NCI-H748 treated with DMSO at 0.1 percent for 48 hours (cell line): ENCODE measurements around the gene HOXC9.
A peak's percentile ranks its signal among the peaks of the same experiment; 100 is the strongest.

Source experiments
- DNase-seq: peaks from one replicate; lab custom pipeline; 2025; lab: John Stamatoyannopoulos, UW

HOXC9 gene

GRCh38 chr12:54000116-54001114, at the start of gene HOXC9:
Gene HOXC9 (plus strand): TSS chr12:54000161. CDS start chr12:54000189, 28 bp downstream.
- peak; percentile 14 for DNase-seq

- DNase-seq = no peak
Observed at GRCh38 chr12:53950437-53950773, 49.6 kb upstream of the HOXC9 start.

GRCh38 chr12:53950789-53951576, 49.0 kb upstream of the HOXC9 start:
- DNase-seq = no peak

DNA sequence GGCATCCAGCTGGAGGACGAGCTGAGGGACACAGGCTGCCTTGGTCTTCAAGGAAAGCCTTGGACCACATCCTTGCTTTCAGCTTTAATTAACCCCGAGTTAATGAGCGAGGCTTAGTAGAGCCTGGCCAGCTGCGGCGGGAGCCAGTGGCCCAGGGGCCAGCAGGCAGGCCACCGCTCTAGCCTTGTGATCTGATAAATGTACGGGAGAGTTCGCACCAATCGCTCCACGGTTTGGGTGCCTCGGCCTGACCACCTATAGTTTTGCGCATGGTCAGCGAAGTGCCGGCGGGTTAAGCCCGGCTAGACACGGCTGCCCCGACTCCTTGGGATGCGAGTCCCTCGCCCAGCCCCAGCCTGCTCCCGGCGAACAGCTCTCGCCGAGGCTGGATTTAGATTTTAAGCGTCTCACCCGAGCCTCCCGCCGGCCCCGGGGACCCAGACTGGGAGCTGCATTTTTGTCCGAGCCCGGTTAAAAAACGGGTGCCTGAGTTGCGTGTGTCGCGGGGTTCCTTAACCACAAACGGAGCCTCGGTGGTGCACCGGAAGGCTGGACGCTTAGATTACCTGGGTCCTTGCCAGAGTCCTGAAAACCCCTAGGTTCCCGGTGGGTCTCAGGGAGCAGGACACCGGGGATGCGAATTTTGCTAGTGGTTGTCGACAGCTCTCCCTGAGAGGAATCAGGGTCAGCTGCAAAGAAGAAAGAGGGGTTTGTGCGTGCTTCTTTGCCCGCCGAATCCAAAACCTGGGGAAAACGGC, 48.2 kb upstream of the HOXC9 start:
- DNase-seq = no peak

DNA sequence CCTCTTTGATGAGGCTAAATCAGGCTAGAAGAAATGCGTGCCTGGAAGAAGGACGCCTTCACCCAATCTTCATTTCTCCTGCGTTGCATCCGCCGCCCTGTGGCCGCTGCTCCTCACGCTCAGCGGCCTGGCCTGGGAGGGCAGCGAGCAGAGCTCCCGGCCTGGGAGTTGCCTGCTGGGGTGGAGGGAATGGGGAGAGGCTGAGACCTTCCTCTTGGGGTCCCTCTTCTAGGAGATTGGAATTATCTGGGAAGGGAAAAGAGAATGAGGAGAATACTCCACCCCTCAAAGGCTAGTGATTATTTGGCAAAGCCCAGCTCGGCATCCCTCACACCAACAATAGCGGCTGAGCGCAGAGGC, 47.6 kb upstream of the HOXC9 start:
- no peak for DNase-seq

GRCh38 chr12:53952871-53953734, 46.9 kb upstream of the HOXC9 start:
- no peak for DNase-seq

DNA sequence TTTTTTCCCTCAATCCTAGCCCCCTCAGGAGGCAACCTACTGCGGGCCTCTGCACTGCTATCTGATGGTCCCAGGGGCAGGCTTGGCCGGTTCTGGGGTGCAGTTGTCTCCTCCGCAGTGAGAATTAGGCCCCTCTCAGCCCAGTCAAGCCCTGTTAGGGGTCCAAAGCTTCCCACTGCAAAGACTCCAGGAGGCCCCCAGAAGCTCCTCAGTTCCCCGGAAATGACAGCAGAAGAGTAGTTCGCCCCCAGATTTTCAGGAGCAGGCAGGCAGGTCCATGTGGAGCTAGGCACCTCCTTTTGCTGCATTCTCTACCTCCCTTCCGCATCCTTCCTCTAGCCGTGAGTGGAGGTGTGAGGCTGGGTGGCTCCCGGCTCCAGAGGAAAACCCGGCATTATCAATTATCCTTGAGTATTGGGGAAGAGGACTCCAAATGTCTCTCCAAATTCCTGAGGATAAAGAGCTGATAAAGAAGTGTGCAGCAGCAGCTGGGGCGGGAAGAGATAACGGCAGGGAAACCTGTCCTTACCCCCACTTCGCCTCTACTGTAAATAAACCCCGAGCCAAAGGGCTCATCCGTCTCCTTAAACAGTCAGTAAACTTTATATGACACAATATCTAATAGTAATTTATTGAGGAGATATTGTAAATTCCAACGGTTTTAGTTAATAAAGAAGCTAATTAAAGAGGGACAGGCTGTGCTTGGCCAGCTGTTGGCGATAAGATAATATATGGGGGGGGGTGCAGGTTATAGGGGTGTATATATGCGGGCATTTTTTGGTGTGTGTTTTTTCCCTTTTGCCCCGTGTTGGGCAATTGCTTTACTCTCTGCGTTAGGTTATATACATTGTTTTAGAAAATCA, 45.9 kb upstream of the HOXC9 start:
- DNase-seq = no peak

- no peak for DNase-seq
Observed at GRCh38 chr12:53954694-53955035, 45.3 kb upstream of the HOXC9 start, which contains the start of gene HOXC12. Gene HOXC12 (plus strand): TSS chr12:53954903. CDS start chr12:53954930, 27 bp downstream.

DNA sequence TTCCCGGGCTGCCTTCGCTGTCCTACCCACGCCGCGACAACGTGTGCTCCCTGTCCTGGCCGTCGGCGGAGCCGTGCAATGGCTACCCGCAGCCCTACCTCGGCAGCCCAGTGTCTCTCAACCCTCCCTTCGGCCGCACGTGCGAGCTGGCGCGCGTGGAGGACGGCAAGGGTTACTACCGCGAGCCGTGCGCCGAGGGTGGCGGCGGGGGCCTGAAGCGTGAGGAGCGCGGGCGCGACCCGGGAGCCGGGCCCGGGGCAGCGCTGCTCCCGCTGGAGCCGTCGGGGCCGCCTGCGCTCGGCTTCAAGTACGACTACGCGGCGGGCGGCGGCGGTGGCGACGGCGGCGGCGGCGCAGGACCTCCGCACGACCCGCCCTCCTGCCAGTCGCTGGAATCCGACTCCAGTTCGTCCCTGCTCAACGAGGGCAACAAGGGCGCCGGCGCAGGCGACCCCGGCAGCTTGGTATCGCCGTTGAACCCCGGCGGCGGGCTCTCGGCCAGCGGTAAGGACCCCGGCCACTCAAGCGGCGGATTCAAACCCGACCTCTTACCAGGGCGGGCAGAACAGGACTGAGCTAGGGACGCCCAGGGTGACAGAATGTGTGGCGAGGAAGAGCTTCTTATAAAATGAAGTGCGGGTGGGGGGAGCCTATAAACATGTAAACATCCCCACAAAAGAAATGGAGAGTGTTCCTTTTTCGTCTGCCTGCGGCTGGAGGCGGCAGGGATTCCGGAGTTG, 44.8 kb upstream of the HOXC9 start:
- DNase-seq = no peak

DNA sequence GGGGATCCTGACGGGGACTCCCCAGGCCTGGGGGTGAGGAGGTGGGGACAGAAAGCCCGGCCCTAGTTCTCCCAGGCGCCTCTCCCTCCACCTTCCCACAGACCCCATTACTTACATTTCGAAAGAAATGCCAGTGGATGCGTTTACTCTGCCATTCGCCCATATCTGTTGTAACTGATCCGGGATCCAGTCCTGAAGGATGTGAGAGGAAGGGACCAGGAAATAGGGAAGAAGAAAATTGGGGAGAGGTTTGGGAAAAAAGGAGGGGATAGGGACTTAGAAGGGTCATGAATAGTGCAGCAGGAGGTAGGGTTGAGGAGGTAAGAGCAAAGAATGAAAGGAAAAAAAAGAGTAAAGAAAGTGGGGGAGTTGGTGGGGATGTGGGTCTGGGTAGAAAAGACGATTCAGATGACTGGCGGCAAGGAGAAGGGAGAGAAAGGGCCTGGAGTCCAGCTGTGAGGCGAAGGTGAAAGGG, 44.1 kb upstream of the HOXC9 start:
- no peak for DNase-seq

GRCh38 chr12:53956251-53956887, 43.6 kb upstream of the HOXC9 start:
- DNase-seq = no peak

GRCh38 chr12:53956914-53957536, 42.9 kb upstream of the HOXC9 start:
- DNase-seq = no peak

DNA sequence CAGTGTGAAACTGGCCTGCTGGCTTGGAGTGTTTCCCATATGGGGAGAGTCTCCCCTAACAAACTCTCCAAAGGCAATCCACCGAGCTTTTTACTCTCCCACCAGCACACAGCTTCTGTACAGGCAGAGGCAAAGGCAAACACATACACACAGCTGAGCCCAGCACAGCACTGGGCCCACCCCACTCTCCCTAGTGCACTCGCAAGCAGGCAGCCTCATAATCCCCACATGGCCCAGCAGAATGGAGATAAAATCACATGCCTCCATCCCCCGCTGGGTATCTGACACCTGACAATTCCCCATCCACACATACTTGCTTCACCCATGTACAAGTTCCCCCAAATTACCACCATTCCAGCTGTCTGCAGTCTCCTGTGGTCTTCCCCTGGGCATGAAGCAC, 41.8 kb upstream of the HOXC9 start:
- DNase-seq = no peak

DNA sequence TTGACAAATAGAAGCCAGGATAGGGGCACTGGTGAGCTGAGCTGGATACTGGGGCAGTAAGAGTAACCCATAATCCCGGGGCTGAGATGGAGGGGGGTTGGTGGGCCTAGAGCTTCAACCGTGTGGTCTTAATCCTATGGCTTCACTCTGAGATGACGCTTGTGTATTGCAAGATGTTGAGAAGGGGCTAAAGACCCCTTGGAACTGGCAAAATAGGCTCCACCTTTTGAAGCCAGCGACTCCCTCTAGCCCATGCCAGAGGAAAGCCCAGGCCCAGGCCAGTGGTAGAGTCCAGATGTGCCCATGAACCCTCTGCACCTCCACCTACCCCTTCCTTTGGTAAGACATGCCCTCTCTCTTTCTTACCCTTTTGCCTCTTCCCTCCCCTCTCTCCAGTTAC, 40.6 kb upstream of the HOXC9 start:
- DNase-seq = no peak

- no peak for DNase-seq
Observed at GRCh38 chr12:53960187-53961024, 39.6 kb upstream of the HOXC9 start.

DNA sequence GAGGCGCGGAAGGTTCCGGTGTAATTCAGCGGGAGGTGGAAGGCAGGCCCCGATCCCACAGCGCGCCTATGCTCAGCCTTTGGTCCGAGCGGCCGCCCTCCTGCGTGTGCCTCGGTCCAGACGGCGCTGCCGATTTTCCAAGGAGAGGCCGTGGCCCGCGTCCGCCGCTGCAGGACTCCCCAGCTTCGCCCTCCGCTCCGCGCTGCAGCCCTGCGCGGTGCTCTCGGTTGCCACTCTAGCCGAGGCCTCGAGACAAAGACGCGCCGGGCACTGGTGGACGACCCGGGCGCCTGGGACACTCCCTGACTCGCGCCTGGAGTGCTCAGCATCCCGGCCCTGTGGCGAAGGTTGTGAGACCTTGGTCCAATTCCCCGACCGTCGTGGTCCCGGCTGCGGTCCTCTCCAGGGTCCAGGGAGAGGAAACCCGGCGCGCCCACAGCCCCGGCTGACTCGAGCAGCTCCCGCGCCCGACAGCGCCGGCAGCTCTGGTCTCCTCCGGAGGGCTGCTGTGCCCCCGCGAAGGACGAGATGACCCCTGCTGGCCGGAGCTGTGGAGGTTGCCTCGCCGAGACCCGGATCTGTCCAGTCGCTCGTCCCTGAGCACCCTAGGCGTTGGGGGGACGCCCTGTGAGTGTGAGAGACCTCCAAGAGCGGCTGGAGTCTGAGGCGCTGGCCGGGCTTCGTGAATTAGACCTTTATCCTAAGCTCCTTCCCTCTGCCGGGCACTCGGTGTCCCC, 38.8 kb upstream of the HOXC9 start:
- no peak for DNase-seq

GRCh38 chr12:53963005-53963404, 37.0 kb upstream of the HOXC9 start:
- no peak for DNase-seq
